ENCODE measurements around the gene SOX5.

- no peak for TF ChIP-seq CREB1 (CRISPR knock-in tag; IDR thresholded peaks at IDR 0.05; ENCODE audit: low read depth)
- no peak for TF ChIP-seq REST (IDR thresholded peaks at IDR 0.05; ENCODE audit: unreplicated experiment)
- TF ChIP-seq EZH2 (IDR thresholded peaks at IDR 0.05; ENCODE audit: low read depth, unreplicated experiment): no peak
- TF ChIP-seq CTCF (conservative IDR thresholded peaks at IDR 0.05; ENCODE audit: low read depth in 2 of 2): no peak
- no peak for TF ChIP-seq POLR2AphosphoS5 (IDR thresholded peaks at IDR 0.05; ENCODE audit: low read depth)
- TF ChIP-seq EZH2phosphoT487 (IDR thresholded peaks at IDR 0.05; ENCODE audit: unreplicated experiment): no peak
- no peak for TF ChIP-seq ETS1 (IDR thresholded peaks at IDR 0.05)
- no peak for TF ChIP-seq ZNF331 (CRISPR knock-in tag; IDR thresholded peaks at IDR 0.05; ENCODE audit: low read depth)
- no peak for TF ChIP-seq JUNB (IDR thresholded peaks at IDR 0.05; ENCODE audit: unreplicated experiment)
- TF ChIP-seq ZNF114 (CRISPR knock-in tag; IDR thresholded peaks at IDR 0.05): no peak
Measured at GRCh38 chr12:23495472-23495871, 454.0 kb downstream of the SOX5 start.
